Measurements from ENCODE around the gene ANKLE2.
"Not testable (repeated sequence)": the region's sequence is repeated elsewhere in the genome, so short reads cannot be mapped to it uniquely, and the experiment has no call there.

Gene ANKLE2

DNA sequence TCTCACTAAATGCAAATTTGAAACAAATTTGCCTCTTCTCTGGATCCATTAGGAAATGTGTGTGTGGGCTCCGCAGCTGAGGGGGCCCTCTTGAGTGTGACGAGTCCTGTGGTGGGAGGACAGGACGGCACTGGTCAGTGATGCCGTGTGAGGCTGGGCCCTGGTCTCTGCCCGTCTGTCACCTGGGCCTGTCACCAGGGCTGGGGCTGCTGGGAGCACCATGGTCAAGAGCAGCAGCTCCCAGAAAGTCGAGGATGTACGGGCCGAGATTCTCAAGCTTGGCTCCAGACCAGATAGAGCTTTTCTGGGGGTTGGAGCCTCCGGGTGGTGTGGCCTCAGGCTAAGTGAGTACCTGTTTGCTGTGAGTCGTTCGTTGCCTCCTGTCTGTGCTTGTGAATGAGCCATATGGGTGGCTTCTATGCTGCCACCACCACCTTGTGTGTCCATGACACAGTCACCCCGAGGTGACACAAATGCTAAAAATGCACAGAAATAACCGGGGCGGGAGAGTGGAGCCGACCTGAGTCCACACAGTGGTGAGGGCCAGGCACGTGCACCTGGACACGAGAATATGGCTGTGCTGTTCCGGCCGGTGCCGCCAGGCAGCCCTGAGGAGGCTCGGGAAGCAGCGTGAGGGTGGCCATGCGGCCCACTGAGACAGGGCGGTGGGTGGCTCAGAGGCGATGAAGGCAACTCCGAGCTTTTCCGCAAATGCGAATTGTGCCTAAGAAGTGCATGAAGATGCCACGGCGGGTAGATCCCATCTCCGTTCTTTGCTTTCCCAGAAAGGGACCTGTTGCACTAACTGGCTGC lies 42.3 kb downstream of the ANKLE2 start:
- no peak for DNase-seq (ENCODE audit: low read depth)

DNA sequence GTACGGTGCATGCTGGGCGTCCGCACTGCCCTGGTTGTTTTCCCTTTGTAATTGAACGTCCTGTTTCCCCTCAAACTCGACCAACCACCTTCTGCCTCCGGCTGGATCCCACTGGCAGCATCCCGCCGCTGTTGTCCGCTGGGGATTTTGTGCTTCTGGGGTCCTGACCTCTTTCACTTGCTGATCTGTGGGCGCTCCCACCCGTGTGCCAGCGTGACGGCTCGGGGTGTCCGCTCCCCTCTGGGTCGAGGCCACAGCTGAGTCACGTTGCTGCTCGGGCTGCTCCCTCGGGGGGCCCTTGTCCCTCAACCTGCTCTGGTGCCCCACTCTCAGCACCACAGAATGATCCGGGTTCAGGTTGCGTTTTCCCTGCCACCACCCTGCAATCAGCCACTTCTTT lies 43.0 kb downstream of the ANKLE2 start:
- no peak for DNase-seq (ENCODE audit: low read depth)

DNA sequence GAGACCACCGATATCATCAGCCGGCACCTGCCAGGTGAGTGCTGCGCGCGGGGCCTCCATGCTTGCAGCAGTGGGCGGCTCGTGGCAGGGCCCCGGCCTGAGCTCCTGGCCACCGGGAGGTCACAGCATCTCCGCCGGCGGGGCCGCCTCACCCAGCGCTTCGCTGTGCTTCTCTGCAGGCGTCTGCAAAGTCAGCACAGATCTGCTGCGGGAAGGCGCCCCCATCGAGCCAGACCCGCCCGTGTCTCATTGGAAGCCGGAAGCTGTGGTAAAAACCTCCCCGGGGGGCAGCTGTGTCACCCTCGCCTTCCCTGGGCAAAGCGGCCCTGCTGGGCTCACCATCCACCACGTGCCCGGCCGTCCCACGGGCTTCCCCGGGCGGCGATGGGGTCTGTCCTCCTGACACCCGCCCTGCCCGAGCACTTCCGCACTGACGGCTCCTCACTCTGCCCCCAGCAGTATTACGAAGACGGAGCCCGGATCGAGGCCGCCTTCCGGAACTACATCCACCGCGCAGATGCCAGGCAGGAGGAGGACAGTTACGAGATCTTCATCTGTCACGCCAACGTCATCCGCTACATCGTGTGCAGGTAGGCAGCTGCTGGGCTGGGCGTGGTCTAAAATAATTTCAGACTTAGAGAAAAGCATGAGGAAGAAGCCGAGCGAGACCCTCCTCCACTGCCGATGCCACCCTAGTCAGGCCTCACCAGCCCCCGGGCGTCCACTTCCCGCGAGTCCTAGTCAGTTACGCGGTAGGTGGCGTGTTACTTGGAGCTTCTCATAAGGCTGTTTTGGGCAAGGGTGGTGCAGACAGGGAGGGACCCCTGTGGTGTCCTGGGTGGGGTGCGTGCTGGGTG lies 43.9 kb downstream of the ANKLE2 start:
- DNase-seq (ENCODE audit: low read depth): no peak

DNA sequence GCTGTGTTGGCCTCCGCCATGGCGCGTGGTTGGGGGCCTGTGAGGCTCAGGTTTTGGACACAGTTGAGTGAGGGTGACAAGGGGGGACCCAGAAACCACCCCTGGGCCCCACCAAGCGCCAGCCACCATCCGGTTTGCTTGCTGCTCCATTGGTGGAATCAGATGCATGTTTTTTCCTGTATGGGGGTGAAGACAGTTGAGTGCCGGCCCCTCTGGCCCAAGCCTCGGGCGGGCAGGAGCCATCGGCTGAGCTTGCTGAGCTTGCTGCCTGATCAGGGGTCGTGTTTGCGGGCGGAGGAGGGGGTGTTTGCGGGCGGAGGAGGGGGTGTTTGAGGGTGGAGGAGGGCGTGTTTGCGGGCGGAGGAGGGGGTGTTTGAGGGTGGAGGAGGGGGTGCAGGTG lies 44.6 kb downstream of the ANKLE2 start:
- no peak for DNase-seq (ENCODE audit: low read depth)

DNA sequence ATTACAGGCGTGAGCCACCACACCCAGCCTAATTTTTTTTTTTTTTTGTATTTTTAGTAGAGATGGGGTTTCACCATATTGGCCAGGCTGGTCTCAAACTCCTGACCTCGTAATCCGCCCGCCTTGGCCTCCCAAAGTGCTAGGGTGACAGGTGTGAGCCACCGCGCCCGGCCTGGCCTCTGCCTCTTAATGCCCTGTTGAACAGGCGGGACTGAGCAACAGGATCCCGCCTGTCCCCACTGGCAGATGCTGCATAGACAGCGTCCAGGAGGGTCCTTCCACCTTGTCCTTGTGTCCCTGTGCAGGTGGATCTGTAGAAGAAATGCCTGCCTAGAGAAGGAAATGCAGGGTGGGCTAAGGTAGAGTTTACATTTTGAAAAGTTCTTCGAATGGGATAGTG lies 45.3 kb downstream of the ANKLE2 start:
- DNase-seq (ENCODE audit: low read depth): no peak

DNA sequence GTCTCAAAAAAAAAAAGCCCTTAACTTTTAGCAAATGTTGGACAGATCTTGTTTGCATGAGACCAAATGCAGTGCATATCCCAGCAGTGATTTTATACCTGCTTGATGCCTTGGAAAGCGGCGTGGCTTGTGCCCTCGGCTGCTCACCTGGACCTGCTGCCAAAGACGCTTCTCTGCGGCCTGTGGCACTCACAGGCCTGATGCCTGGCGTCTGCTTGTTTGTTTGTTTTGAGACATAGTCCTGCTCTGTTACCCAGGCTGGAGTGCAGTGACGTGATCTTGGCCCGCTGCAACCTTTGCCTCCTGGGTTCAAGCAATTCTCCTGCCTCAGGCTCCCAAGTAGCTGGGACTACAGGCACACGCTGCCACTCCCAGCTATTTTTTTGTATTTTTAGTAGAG lies 45.8 kb downstream of the ANKLE2 start:
- no peak for DNase-seq (ENCODE audit: low read depth)

DNA sequence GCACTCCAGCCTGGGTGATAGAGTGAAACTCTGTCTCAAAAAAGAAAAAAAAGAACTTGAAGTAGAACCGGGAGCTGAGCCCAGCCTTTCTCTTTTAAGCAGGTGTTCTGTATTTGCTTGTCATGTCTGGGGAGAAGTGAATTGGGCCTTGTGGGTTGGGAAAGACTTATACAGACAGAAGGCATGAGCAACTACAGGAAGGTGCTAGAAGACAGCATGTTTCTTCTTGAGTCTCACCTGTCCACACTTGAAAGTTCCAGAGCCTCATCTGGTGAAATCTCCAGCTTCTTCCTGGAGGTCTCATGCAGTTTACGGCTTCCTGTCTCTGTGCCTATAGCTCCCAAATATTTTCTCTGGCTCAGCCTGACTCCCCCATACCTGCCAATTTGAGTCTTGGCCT lies 48.5 kb downstream of the ANKLE2 start:
- no peak for DNase-seq (ENCODE audit: low read depth)

DNA sequence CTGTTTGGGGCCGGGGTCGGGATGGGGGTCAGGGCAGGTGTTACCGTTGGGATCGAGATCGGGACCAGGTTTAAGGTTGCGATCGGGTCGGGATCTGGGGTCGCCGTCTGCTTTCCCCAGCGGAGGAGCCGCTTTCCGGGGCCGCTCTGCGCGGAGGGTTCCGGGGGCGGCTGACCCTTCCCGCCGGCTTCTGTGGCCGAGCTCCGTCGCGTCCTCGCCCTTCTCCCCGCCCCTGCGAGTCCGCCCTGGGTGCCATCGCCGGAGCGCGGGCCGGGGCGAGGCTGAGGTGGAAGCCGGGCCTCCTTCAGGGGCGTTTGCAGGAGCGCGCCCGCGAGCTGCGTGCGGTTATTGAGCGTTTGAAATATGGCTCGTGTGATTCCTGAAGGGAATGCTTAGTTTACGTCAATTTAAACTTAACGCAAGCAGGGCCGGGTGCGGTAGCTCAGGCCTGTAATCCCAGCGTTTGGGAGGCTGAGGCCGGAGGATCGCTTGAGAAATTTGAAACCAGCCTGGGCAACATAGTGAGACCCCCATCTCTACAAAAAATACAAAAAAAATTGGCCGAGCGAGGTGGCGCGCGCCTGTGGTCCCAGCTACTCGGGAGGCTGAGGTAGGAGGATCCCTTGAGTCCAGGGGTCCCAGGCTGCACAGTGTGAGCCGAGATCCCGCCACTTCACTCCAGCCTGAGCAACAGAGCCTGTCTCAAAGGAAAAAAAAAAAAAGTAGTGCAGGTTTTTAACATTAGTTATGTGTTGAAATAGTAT lies 50.4 kb downstream of the ANKLE2 start:
- no peak for DNase-seq (ENCODE audit: low read depth)

DNA sequence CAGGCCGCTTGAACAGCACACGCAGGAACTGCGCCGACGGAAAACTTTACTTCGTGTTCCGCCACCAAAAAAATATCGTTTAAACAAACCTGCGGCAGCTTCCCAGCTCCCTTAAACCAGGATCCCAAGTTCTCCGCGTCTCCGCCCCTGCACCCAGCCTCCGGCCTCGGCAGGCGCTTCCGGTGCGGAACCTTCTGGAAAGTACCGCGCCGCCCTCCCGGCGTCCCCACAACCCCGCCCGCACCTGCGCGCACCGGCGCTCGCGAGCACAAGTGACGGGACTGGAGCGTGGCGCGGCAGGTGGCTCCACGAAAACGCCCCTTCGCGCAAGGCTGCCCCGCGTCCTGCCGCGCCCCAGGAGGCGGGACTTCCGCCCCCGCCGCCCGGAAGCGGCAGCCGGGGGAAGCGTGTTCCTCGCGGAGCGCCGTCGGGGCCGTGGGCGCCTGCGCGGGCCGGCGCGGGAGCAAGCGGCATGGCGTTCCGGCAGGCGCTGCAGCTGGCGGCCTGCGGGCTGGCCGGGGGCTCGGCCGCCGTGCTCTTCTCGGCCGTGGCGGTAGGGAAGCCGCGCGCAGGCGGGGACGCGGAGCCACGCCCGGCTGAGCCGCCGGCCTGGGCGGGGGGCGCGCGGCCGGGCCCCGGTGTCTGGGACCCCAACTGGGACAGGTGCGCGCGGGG lies 51.1 kb downstream of the ANKLE2 start, which contains the start of gene PGAM5:
TSS of gene PGAM5 (plus strand) at position 438 of the 675 bp plus-strand sequence. CDS start at position 473, 35 bp downstream.
- DNase-seq (ENCODE audit: low read depth): peak; percentile 90

DNA sequence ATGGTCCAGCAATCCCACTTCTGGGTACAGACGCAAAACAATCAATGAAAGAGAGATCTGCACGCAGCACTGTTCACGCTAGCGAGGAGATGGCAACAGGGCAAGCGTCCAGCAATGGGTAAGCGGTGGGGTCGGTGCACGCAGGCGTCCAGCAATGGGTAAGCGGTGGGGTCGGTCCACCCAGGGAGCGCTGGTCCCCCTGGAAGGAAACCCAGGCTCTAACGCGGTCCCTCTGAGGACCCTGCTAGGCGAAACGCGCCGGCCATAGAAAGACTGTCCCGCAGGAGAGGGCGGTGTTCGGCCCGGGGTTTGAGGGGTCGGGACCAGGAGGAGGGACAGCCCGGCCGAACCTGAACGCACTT lies 51.6 kb downstream of the ANKLE2 start:
- DNase-seq (ENCODE audit: low read depth): no peak

DNA sequence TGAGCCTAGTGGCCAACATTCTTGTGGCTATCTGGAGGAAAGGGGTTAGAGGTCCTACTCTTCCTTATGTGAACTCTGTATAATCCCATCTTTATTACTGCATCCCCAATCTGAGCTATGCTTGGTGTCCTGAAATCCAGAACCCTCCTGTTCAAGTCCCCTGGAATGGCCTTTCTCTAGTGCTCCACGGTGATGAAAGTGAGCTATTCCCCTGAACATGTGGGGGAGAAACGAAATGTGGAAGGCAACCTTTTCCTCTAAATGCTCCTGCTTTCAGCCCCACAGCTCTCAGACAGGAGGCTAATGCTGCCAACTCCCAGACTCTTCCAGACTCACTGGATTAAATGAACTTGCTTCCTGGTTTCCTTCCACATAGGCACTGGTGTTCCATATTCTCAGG lies 53.5 kb downstream of the ANKLE2 start:
- no peak for DNase-seq (ENCODE audit: low read depth)

DNA sequence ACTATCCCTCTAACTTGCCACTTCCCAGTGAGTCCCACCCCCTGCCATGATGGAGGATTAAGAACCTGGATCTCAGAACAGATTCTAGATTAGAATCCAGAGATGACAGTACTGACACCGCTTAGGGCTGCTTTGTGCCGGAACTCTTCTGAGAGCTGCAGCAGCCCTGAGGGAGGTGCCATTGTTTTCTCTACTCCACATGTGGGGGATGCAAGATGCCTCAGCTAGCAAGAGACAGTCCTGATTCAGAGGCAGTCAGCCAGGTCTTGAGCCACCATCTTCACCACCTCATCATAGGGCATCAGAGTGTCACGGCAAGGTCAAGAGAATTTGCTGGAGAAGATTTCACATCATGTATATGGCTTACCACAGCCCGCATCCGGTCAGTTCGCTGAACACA lies 54.4 kb downstream of the ANKLE2 start:
- no peak for DNase-seq (ENCODE audit: low read depth)

DNA sequence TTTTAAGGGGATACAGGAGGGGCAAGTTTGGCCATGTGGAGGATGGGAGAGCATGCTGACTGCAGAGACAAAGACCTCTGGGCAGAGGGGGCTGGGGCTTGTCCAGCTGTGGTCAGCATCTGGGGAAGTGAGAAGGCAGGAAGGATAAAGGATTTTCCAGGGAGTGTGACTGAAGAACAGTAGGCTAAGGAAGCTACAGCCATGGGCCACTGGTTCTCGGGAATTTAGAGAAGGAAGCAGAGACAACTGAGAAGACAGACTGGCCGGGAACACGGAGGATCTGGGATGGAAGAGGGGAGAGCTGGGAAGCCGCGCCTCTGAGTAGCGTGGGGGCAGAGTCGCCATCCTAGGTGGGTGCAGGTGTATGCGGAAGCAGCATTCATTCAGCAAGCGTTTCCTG lies 58.0 kb downstream of the ANKLE2 start:
- no peak for DNase-seq (ENCODE audit: low read depth)

DNA sequence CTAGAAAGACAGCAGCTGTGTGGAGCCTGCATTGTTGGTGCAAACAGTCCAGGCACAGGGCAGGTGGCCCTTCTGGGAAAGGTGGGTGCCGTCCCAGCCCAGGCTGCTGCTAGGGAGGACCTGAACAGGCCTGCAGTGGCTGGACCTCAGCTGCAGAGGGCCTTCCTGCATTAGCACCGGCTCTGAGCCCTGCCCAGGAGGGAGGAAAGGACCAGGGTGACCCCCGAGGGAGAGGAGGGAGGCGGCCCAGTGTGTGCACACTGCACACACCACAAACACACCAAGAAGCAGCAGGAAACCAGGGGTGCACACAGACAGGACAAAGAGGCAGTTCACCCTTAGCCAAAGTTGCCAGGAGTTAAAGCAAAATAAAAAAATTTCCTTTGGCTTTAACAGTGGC lies 59.0 kb downstream of the ANKLE2 start:
- no peak for DNase-seq (ENCODE audit: low read depth)

DNA sequence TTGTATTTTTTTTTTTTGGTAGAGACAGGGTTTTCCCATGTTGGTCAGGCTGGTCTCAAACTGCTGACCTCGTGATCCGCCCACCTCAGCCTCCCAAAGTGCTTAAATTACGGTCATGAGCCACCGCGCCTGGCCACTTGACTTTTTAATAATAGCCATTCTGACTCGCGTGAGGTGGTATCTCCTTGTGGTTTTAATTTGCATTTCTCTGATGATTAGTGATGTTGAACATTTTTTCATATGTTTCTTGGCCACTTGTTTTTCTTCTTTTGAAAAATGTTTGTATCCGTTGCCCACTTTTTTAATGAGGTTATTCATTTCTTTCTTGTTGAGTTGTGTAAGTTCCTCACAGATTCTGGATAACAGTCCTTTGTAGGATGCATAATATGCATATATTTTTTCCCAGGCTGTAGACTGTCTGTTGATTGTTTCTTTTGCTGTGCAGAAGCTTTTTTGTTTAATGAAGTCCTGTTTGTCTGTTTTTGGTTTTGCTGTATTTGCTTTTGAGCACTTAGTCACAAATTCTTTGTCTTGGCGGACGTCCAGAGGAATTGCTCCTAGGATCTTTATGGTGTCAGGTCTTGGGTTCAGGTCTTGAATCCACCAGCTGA lies 61.3 kb downstream of the ANKLE2 start:
- no peak for DNase-seq (ENCODE audit: low read depth)

DNA sequence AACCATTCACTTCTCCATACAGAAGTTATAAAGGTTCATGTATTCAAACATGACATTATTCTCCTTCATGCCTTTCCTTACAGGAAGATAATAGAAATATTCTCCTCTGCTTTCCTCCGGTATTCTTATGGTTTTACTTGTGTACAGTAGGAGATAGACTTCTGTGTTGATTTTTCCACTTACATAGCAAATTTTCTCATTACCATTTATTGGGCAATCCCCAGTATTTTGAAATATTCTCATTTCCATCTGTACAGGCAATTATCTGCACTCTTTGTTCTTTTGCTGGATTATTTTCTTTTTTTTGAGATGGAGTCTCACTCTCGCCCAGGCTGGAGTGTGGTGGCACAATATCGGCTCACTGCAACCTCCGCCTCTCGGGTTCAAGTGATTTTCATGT lies 63.3 kb downstream of the ANKLE2 start:
- DNase-seq (ENCODE audit: low read depth): no peak

DNA sequence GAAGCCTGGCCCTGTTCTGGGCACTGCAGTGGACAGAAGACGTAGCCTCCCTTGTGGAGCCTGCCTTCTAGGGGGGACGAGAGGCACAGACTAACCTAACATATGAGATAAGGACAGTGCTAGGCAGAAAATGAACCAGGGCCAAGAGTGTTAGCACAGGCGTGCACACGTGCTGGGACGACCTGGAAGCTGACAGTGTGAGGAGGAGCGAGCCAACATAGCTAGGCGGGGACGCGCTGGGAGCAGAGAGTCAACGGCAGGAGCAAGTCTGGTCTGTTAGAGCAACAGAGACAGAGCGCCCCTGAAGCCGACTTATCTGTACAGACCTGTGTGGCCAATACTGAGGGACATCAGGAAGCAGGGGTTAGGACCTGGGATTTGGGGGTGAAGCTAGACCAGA lies 66.2 kb downstream of the ANKLE2 start:
- DNase-seq (ENCODE audit: low read depth): no peak

DNA sequence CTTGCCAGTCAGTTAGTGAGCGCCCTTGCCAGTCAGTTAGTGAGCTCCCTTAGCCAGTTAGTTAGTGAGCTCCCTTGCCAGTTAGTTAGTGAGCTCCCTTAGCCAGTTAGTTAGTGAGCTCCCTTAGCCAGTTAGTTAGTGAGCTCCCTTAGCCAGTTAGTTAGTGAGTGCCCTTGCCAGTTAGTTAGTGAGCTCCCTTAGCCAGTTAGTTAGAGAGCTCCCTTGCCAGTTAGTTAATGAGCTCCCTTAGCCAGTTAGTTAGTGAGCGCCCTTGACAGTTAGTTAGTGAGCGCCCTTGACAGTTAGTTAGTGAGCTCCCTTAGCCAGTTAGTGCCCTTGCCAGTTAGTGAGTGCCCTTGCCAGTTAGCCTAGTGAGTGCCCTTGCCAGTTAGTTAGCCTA lies 66.7 kb downstream of the ANKLE2 start:
- DNase-seq (ENCODE audit: low read depth): not testable (repeated sequence)

DNA sequence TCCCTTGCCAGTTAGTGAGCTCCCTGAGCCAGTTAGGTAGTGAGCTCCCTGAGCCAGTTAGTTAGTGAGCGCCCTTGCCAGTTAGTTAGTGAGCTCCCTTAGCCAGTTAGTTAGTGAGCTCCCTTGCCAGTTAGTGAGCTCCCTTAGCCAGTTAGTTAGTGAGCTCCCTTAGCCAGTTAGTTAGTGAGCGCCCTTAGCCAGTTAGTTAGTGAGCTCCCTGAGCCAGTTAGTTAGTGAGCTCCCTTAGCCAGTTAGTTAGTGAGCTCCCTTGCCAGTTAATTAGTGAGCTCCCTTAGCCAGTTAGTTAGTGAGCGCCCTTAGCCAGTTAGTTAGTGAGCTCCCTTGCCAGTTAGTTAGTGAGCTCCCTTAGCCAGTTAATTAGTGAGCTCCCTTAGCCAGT lies 69.6 kb downstream of the ANKLE2 start:
- DNase-seq (ENCODE audit: low read depth): not testable (repeated sequence)

DNA sequence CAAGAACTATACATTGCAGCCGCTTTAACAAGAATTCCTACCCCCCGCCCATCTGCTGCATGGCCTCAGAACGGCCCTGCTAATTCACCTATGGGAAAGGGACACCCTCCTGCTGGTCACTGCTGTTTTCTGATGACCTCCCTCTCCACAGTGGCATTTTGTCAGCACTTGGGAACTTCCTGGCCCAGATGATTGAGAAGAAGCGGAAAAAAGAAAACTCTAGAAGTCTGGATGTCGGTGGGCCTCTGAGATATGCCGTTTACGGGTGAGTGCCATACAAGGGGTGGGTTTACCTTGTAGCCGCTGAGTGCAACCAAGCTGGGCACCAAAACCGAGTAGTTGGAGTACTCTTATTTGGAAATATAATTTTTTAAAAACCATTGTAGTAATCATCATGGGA lies 71.5 kb downstream of the ANKLE2 start:
- DNase-seq (ENCODE audit: low read depth): no peak

DNA sequence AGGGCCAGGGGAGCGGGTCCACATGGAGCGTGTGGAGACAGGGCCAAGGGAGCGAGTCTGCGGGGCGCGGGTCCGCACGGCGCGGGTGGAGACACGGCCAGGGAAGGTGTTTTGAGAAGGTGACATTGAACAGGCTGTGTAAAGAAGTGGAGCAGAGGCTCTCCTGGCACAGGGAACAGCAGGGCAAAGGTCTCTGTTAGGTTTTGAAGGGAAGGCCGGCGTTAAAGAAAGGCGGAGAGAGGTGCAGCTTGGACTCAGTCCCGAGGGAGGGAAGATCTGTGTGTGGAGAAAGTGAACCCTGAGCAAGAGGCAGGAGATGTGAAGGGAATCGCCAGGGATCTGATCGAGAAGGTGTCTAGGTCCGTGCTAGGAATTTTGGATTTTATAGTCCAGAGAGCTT lies 72.4 kb downstream of the ANKLE2 start:
- DNase-seq (ENCODE audit: low read depth): no peak

Data from activated T-helper 9 cell treated with anti-CD3 and anti-CD28 coated beads, Interleukin-2, amount 50 U/mL, for 16 hours (primary cell).